CD4-positive, alpha-beta T cell treated with Interleukin-15 for 1 hour (primary cell): ENCODE results near the gene PLA2G1B.
"Not testable (repeated sequence)": the region's sequence is repeated elsewhere in the genome, so short reads cannot be mapped to it uniquely, and the experiment has no call there.

Source experiments
- DNase-seq: peaks from one replicate; pipeline ENCODE4 v3.0.0-alpha.2; 2020

PLA2G1B gene

GRCh38 chr12:120358412-120359100 is 31.0 kb upstream of the PLA2G1B start:
- no peak for DNase-seq

- no peak for DNase-seq
Measured at GRCh38 chr12:120357104-120357503, 29.5 kb upstream of the PLA2G1B start.

GRCh38 chr12:120356567-120357030 is 29.0 kb upstream of the PLA2G1B start:
- peak; percentile 67 for DNase-seq

- no peak for DNase-seq
Measured at GRCh38 chr12:120353556-120354317, 26.2 kb upstream of the PLA2G1B start.

- DNase-seq, result no peak
Measured at GRCh38 chr12:120353136-120353535, 25.6 kb upstream of the PLA2G1B start.

GRCh38 chr12:120352117-120352516 is 24.5 kb upstream of the PLA2G1B start:
- DNase-seq, result no peak

GRCh38 chr12:120350576-120351350 is 23.2 kb upstream of the PLA2G1B start:
- no peak for DNase-seq

- DNase-seq, result no peak
Measured at GRCh38 chr12:120347766-120348165, 20.2 kb upstream of the PLA2G1B start.

- no peak for DNase-seq
Measured at GRCh38 chr12:120346681-120347080, 19.1 kb upstream of the PLA2G1B start.

- no peak for DNase-seq
Measured at GRCh38 chr12:120346031-120346430, 18.5 kb upstream of the PLA2G1B start.

- DNase-seq, result no peak
Measured at GRCh38 chr12:120343692-120344091, 16.1 kb upstream of the PLA2G1B start.

- DNase-seq, result no peak
Measured at GRCh38 chr12:120343039-120343537, 15.5 kb upstream of the PLA2G1B start.

GRCh38 chr12:120342175-120343038 is 14.8 kb upstream of the PLA2G1B start:
- DNase-seq, result no peak

- DNase-seq, result no peak
Measured at GRCh38 chr12:120339256-120339655, 11.7 kb upstream of the PLA2G1B start.

GRCh38 chr12:120337730-120338129 is 10.2 kb upstream of the PLA2G1B start:
- DNase-seq, result no peak

- not testable (repeated sequence) for DNase-seq
Measured at GRCh38 chr12:120336392-120336791, 8.8 kb upstream of the PLA2G1B start.

GRCh38 chr12:120335447-120335846 is 7.9 kb upstream of the PLA2G1B start:
- DNase-seq, result peak; percentile 21

GRCh38 chr12:120332523-120332922 is 4.9 kb upstream of the PLA2G1B start:
- no peak for DNase-seq

- no peak for DNase-seq
Measured at GRCh38 chr12:120332041-120332440, 4.5 kb upstream of the PLA2G1B start.

- DNase-seq, result no peak
Measured at GRCh38 chr12:120331390-120331789, 3.8 kb upstream of the PLA2G1B start.

- DNase-seq, result no peak
Measured at GRCh38 chr12:120328228-120328627, 649 bp upstream of the PLA2G1B start.

GRCh38 chr12:120324841-120325417 is 2.6 kb downstream of the PLA2G1B start:
- no peak for DNase-seq
